GM12873 (cell line): ENCODE data around the gene EPGN.

Experiments
- CTCF ChIP-seq: IDR thresholded peaks from 2 replicates; pipeline ENCODE4 v1.5.1; 2012; ENCODE audit warnings: low read depth, mild to moderate bottlenecking, moderate library complexity, low read length, control low read depth; ENCODE audit not compliant: insufficient read depth; ENCODE audit errors: missing control alignments

Gene EPGN, protein sequence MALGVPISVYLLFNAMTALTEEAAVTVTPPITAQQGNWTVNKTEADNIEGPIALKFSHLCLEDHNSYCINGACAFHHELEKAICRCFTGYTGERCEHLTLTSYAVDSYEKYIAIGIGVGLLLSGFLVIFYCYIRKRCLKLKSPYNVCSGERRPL

GRCh38 chr4:74308215-74308614, at the start of gene EPGN:
EPGN (plus strand) TSS chr4:74308470; CDS start chr4:74308534, 64 bp downstream.
- no peak for TF ChIP-seq CTCF

GRCh38 chr4:74258963-74259362, 49.3 kb upstream of the EPGN start:
- TF ChIP-seq CTCF: no peak

- no peak for TF ChIP-seq CTCF
Measured at GRCh38 chr4:74260036-74260435, 48.2 kb upstream of the EPGN start.

DNA sequence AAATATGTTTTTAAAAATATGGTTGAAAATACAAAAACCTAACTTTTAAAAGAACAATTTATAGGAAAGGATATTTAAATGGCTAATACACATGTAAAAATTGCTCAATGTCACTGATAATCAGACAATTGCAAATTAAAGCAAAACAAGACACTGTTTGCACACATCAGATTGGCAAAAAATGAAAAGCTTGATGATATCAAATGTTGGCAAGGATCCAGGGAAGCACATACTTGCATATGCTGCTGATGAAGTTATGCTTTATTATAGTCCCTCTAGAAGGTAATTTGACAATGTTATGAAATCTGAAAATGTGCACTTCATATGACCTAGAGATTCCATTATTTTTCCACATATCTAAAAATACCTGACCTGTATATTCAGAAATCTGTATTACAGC, 45.7 kb upstream of the EPGN start:
- TF ChIP-seq CTCF: no peak

DNA sequence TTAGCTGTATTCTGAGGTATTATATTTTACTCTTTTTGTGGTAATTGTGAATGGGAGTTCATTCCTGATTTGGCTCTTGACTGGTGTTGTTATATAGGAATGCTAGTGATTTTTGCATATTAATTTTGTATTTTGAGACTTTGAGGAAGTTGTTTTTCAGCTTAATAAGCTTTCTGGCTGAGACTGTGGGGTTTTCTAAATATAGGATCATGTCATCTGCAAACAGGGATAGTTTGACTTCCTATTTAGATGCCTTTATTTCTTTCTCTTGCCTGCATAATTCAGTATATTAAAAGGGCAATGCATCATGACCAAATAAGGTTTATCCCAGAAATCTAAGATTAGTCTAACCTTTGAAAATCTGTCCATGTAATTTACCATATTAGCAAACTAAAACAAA, 44.7 kb upstream of the EPGN start:
- no peak for TF ChIP-seq CTCF

- TF ChIP-seq CTCF: no peak
Measured at GRCh38 chr4:74266081-74266480, 42.2 kb upstream of the EPGN start.

DNA sequence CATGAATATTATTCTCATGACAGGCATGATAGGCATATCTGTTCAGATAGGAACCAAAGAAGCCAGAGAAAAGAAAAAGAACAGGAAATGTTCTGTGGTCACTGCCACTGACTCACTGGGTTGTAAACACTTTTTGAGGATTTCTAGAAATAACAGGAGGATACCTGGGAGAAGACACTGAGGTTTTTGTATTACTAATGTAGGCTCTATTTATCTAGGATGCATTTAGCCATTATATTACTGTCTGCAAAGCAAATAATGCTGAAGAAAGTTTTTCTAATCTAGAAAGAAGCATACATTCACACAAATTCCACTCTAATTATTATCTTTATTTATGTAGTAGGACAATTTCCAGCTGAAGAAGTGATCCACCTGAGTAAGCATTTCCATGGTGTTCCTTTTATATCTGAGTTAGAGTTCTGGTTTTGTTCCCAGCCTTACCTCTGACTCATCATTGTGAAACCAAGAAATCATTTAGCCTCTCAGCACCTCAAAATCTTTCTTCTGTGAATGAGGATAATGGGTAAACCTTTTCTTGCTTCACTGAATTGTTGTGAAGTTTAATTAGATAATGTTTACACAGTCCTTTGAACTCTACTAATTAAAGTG, 40.2 kb upstream of the EPGN start:
- no peak for TF ChIP-seq CTCF

GRCh38 chr4:74268643-74269042, 39.6 kb upstream of the EPGN start:
- no peak for TF ChIP-seq CTCF
